GM19324 (cell line): ENCODE measurements around the gene TPRA1.

Source experiments
- ATAC-seq: cut with Tn5 transposase; IDR thresholded peaks from one replicate; pipeline ENCODE4 v1.9.1; 2021; ENCODE audit warnings: mild to moderate bottlenecking, moderate library complexity; ENCODE audit not compliant: unreplicated experiment, low FRiP score

Gene TPRA1

DNA sequence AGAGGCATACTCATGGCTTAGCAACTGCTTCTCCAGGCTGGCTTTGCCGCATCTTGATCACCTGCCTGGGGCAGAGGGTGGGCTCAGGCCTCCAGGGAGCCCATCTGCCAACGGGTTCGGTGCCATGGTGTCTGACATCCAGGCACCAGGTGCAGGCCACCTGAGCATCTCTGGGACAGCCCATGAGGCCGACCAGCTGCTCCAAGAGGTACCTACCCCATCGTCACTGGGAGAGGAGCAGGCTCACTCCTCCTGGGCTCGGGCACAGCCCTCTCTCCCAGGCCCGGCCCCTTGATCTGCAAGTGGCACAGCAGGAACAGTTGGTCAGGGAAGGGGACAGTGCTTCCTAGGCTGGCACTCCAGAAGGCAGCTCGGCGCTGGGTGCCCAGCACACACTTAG lies 21.9 kb downstream of the TPRA1 start:
- ATAC-seq = no peak

GRCh38 chr3:127566833-127567232 lies 23.7 kb downstream of the TPRA1 start:
- ATAC-seq = no peak

GRCh38 chr3:127565711-127566110 lies 24.8 kb downstream of the TPRA1 start:
- no peak for ATAC-seq

DNA sequence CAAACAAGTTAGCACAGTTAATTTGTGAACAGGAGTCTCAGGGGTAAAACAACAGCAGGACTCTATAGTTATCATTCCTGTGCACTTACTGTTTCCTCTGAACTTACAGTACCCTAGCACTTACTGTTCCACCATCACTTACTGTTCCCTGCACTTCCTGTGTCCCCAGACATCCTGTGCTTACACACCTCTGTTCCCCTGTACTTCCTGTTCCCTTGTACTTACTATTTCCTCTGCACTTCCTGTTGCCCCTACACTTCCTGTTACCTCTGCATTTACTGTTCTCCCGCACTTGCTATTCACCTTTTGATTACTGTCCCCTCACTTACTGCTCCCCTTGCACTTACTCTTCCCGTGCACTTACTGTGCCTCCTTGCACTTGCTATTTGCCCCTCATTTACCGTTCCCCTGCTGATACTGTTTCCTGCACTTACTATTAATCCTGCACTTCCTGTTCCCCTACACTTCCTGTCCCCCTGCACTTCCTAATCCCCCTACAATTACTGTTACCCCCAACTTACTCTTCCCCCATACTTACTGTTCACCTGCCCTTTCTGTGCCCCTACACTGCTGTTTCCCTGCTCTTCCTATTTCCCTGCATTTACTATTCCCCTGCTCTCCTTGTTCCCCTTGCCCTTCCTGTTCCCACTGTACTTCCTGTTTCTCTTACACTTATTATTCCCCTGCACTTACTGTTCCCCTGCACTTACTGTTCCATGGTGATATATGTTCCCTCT lies 30.3 kb downstream of the TPRA1 start:
- no peak for ATAC-seq

- ATAC-seq = no peak
These were observed 34.0 kb downstream of the TPRA1 start for GRCh38 chr3:127556565-127556964.

DNA sequence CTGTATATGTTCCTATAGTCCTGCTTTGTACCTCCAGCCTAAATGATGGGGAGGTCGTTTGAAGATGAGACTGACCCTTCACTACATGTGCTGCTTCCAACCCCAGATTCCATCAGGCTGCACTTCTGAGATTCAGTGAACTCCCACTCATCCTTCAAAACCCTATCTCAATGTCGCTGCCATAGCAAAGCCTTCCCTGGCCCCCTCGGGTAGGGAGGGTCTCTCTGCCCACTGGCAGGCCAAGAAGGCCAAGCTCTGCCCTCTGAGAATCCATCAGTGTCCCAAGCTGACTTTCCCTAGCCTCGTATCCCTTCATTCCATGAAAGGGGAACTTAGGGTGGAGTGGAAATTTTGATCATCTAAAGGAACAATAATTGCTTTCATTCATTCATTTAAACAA lies 35.4 kb downstream of the TPRA1 start:
- no peak for ATAC-seq

DNA sequence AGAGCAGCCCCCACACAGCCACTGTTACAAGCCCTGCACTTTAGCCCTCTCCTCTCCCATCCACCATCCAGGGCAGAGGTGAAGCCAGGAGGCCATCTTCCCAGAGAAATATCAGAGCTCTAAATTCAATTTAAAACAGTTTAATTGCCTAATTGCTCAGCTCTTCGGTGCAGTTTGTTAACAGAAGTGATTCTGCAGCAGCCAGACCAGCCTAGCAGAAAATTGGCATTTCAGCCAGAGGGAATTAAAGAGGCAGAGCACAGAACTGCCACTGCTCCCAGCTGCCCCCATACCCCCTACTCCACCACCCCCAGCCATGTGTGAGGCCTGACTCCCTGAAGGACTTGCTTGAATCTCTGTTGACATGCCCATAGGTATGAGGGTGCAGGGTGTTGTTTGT lies 38.5 kb downstream of the TPRA1 start:
- ATAC-seq = no peak

DNA sequence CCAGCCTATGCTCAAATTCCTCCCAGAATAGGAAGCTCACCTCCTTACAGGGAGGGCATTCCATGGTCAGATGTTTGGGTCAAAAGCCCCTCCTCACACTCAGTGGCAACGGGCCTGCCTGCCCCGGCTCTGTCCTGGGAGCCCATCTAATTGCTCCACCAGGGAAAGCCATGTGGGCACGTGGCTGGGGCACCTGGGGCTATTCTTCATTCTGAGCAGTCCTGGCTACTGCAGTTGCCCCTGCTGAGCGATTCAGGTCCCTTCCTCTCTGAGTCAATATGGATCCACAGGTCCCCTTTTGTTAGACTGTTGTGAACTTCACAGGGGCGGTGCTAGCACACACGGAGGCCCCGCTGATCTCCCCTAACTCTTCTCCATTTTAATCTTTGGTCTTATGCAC lies 39.4 kb downstream of the TPRA1 start:
- ATAC-seq = no peak

- no peak for ATAC-seq
These were observed 39.9 kb downstream of the TPRA1 start for GRCh38 chr3:127550468-127551157.

- no peak for ATAC-seq
These were observed 40.6 kb downstream of the TPRA1 start for GRCh38 chr3:127549826-127550467.

DNA sequence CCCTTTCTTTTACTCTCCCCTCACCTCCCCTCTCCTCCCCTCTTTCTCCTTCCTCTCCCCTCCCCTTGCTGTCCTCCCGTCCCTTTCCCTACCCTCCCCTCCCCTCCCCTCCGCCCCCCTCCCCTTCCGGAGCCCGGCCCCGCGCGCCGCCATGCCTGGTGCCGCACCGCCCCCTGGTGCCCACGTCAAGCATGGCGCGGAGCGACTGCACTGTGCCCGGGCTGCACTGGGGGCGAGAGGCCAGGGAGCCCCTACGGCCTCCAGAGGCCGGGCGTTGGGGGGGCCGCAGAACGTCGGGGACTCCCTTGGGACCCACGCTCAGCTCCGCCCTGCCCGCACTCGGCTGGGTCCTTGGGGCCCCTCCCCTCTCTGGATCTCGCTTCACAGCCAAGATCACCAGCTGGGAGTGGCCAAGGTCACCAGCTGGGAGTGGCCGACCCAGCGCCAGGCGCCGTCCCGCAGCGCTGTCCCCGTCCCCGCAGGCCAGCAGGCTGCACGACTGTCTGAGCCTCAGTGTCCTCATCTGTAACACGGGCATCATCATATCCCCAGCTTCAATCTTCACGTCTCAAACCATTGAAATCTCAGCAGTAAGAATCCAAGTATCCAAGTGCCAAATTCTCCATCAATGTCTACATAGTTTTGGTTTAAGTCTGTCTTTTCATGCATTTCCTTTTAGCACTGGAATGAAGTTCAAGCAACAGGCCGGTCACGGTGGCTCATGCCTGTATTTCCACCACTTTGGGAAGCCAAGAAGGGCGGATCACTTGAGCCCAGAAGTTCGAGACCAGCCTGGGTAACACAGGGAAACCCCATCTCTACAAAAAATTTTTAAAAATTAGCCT lies 42.5 kb downstream of the TPRA1 start:
- peak; percentile 42 for ATAC-seq

GRCh38 chr3:127546970-127547733 lies 43.4 kb downstream of the TPRA1 start:
- ATAC-seq = no peak

DNA sequence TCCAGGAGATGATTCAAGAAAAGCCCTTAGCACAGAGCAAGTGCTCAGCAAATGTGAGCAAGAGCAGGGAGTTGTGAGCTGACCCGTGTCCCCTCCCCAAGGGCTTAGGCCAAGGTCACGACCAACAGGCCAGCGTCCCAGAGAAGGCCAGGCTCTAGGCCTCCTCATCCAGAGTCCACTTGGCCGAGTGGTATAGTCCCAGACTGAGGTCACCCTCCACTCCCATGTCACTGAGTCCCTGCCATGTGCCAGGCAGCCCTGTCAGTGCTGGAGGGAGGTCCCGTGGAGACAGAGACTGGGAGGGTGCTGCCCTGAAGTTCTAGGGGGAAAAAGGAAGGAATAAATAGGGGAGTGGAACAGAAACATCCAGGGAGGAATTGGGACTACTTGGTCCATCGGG lies 44.0 kb downstream of the TPRA1 start:
- no peak for ATAC-seq

DNA sequence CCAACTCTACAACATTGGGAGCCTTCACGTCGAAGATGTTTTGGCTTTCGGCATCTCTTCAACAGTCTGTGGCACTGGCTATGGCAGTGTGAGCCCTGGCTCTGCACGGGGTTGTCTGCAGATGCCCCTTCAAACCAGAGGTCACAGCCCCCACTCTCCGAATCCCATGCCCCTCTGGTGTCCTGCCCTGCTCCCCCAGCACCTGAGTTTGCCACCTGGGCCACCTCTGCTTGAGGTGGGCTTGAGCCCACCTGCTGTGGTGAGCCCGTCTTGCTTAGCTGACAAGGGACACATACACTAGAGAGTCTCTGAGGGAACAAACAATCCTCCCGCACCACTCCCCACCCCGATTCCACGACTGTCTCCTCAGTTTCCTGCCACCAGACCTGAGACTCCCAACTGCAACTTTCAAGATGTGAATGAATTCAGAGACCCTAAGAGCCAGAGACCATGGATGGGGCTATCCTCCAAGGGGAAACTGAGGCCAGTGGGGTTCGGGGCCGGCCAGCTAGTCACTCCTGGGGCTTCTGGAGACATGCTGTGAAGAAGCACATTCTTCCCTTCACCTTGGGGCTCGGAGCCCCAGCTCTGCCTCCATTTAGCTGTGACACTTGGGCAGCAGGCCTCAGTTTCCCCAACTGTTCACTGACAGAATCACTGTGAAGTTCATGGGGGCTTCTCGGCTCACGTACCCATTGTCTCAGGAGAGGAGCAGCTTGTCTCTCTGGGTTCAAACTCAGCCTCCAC lies 44.6 kb downstream of the TPRA1 start:
- no peak for ATAC-seq

DNA sequence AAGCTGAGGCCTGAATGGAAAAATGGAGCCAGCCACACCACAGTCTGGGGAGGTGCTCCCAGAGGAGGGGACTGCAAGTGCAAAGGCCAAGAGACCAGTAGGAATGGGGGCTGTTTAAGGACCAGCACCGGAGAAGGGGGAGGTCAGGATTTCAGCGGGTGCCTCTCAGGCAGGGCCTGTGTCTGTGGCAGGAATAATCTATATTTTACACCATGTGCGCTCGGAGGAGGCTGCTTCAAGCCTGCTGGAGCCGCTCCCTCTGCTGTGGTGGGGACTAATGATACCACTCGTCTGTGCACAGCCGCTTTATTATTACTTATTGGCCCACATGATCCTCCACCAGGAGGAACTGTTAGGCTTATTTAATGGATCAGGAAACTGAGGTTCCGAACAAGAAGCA lies 45.3 kb downstream of the TPRA1 start:
- ATAC-seq = no peak

GRCh38 chr3:127544803-127545201 lies 45.7 kb downstream of the TPRA1 start:
- no peak for ATAC-seq

DNA sequence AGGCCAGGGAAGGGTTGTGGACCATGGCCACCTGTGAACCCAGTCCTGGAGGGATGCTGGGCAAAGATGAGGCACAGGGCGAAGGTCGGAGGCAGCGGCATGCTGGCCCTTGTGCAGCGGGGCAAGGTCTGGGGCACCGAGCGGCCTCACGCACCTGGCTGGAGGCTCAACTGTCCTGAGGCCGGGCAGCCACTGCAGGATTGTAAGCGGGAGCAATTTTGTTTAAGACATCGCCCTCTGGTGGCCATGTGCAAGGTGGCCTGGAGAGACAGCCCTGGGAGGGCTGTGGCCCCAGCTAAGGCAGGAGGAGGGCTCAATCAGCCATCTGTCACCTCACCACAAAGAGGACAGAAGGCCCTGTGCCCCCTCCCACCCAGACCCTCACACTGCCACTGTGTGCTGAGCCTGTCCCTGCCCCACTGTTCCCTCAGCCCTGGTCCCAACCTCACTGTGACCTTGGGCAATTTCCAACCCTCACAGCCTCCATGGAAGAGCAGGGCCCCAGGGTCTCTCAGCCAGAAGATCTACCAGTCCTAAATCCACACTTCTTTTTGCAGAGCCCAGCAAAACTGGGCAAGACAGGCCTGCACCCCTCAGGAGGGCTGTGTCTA lies 46.2 kb downstream of the TPRA1 start:
- no peak for ATAC-seq

DNA sequence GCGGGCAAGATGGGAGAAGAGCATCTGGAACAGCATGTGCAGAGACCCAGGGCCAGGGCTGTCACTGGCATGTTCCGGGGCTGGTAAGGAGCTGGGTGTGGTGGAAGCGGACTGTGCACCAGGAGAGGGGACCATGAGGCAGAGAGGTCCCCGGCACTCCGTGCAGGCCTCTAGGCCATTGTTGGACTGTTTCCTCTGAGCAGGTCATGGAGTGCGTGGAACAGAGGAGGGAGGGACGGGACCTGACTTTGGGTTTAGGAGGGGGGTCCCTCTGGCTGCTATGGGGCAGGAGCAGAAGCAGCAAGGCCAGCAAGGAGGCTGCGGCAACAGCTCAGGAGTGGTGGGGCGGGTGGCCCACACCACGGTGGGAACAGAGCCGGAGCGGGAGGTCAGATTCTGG lies 47.1 kb downstream of the TPRA1 start:
- ATAC-seq = no peak

DNA sequence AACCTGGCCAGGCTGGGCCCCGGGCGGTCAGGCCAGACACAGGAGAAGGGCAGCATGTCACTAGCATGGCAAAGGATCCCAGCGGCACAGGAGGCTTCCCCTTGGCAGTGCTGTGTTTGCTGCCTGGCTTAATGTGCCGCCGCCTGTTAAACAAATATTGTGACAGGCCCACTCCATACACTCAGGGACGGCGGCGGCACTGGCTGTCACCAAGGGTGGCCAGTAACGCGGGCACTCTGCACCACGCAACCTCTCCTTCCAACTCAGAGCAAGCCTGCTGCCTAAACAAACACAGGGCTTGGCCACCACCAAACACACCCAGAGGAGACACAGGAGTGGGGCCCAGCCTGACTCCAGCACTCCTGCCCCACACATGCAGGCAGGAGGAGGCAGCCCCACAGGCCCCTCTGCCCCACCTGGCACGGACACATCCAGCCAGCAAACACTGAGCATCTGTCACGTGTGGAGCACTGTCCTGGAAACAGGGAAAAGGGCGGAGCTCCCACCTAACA lies 48.0 kb downstream of the TPRA1 start:
- no peak for ATAC-seq
